Loucy (cell line): Measurements from ENCODE around the gene UXT.
A peak's percentile ranks its signal among the peaks of the same experiment; 100 is the strongest.

ENCODE experiments used
- H2AFZ ChIP-seq: fragments of 200-600 bp; sonication (generic); 2 replicates; pipeline ENCODE4 v1.6.0; 2016; ENCODE audit warnings: antibody characterized with exemption, mild to moderate bottlenecking, low read length, moderate library complexity
- H3F3A ChIP-seq: fragments of 200-600 bp; 2 replicates; pipeline ENCODE4 v1.6.0; 2016; ENCODE audit warnings: antibody characterized with exemption, low read depth, mild to moderate bottlenecking
- H3K27me3 ChIP-seq: fragments of 200-600 bp; sonication (generic); 2 replicates; pipeline ENCODE4 v1.6.1; 2014; ENCODE audit warnings: low read length, mild to moderate bottlenecking; ENCODE audit not compliant: insufficient read depth, poor library complexity, severe bottlenecking
- H3K36me3 ChIP-seq: fragments of 200-600 bp; sonication (generic); 2 replicates; pipeline ENCODE4 v1.6.1; 2016; ENCODE audit warnings: low read length; ENCODE audit not compliant: insufficient read depth
- H3K4me1 ChIP-seq: fragments of 200-600 bp; sonication (generic); 2 replicates; pipeline ENCODE4 v1.5.1; 2014; ENCODE audit warnings: low read length, mild to moderate bottlenecking; ENCODE audit not compliant: insufficient read depth, poor library complexity, severe bottlenecking
- H3K4me2 ChIP-seq: fragments of 200-600 bp; sonication (generic); 2 replicates; pipeline ENCODE4 v1.6.0; 2014; ENCODE audit warnings: antibody characterized with exemption, low read length, low read depth, mild to moderate bottlenecking; ENCODE audit not compliant: poor library complexity, severe bottlenecking
- H3K4me3 ChIP-seq: fragments of 200-600 bp; sonication (generic); 2 replicates; pipeline ENCODE4 v1.5.1; 2014; ENCODE audit warnings: low read length, mild to moderate bottlenecking, mixed read lengths; ENCODE audit not compliant: poor library complexity, severe bottlenecking
- H3K79me2 ChIP-seq: fragments of 200-600 bp; sonication (generic); 2 replicates; pipeline ENCODE4 v1.6.1; 2014; ENCODE audit warnings: low read length; ENCODE audit not compliant: insufficient read depth
- H3K9ac ChIP-seq: fragments of 200-600 bp; sonication (generic); 2 replicates; pipeline ENCODE4 v1.6.0; 2014; ENCODE audit warnings: mild to moderate bottlenecking, low read depth, low read length, moderate library complexity; ENCODE audit not compliant: poor library complexity, severe bottlenecking
- H3K9me2 ChIP-seq: fragments of 200-600 bp; sonication (generic); replicated peaks from 2 replicates; pipeline ENCODE4 v1.6.1; 2016; ENCODE audit warnings: low read depth, low read length, mixed read lengths
- H3K9me3 ChIP-seq: fragments of 200-600 bp; sonication (generic); 2 replicates; pipeline ENCODE4 v1.6.1; 2014; ENCODE audit warnings: mild to moderate bottlenecking, antibody characterized with exemption, low read length, low read depth; ENCODE audit not compliant: insufficient read depth
- H4K20me1 ChIP-seq: fragments of 200-600 bp; sonication (generic); 2 replicates; pipeline ENCODE4 v1.6.0; 2014; ENCODE audit warnings: antibody characterized with exemption, low read length, mild to moderate bottlenecking; ENCODE audit not compliant: insufficient read depth, poor library complexity, severe bottlenecking
- CTCF ChIP-seq: fragments of 200-600 bp; sonication (generic); conservative IDR thresholded peaks from 2 replicates; pipeline ENCODE4 v1.5.1; 2014; ENCODE audit warnings: mild to moderate bottlenecking, antibody characterized with exemption, low read length
- EZH2phosphoT487 ChIP-seq: fragments of 200-600 bp; IDR thresholded peaks from 2 replicates; pipeline ENCODE4 v1.6.1; 2018; ENCODE audit warnings: antibody characterized with exemption, mild to moderate bottlenecking, moderate library complexity, borderline replicate concordance

UXT gene

DNA sequence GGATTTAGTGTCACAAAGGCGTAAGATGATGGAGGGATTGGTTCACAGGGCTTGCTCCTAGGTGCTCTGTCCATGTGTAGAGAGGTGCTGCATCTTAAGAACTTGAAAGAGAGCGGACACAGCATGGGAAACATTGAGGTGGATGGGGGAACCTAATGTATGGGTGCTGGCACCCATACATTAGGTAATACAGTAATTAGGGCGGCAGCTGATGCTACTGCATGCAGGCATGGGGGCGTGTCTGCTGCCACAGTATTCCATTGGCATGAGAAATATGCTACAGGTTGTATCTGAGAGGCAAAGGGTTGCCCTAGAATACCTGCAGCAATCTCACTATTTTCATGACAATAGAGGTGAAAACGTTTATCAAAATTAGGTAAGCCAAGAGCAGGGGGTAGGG, 45.8 kb upstream of the UXT start:
- Histone ChIP-seq H2AFZ (no peak overlapping the region), H3K9ac (no peak overlapping the region), H3K9me2 (no peaks in the 10 kb centered on the region), H3F3A (no peaks in the 10 kb centered on the region), H3K4me2 (no peak overlapping the region), H4K20me1 (no peaks in the 10 kb centered on the region), H3K9me3 (no peaks in the 10 kb centered on the region), H3K4me1 (no peaks in the 10 kb centered on the region), H3K4me3 (no peak overlapping the region), H3K27me3 (no peaks in the 10 kb centered on the region), H3K36me3 (no peaks in the 10 kb centered on the region), H3K79me2 (no peaks in the 10 kb centered on the region)
- TF ChIP-seq CTCF (no peak), EZH2phosphoT487 (no peak)

GRCh38 chrX:47697181-47697580, 38.2 kb upstream of the UXT start:
- H3K4me1 ChIP-seq: no peaks in the 10 kb centered on the region
- no peaks in the 10 kb centered on the region for H3K36me3 ChIP-seq
- no peak overlapping the region for H3K9ac ChIP-seq
- no peak overlapping the region for H3K4me2 ChIP-seq
- no peaks in the 10 kb centered on the region for H3F3A ChIP-seq
- no peak overlapping the region for H3K4me3 ChIP-seq
- no peaks in the 10 kb centered on the region for H3K9me2 ChIP-seq
- H4K20me1 ChIP-seq: no peaks in the 10 kb centered on the region
- H2AFZ ChIP-seq: no peak overlapping the region
- H3K27me3 ChIP-seq: no peaks in the 10 kb centered on the region
- no peak for TF ChIP-seq EZH2phosphoT487
- no peak for TF ChIP-seq CTCF
- H3K79me2 ChIP-seq: no peaks in the 10 kb centered on the region
- H3K9me3 ChIP-seq: no peaks in the 10 kb centered on the region

GRCh38 chrX:47690175-47690574, 31.2 kb upstream of the UXT start:
- Histone ChIP-seq H4K20me1 (no peaks in the 10 kb centered on the region), H3K9me3 (no peaks in the 10 kb centered on the region), H3K27me3 (no peaks in the 10 kb centered on the region), H3K36me3 (no peaks in the 10 kb centered on the region), H3K9ac (no peak overlapping the region), H3F3A (no peaks in the 10 kb centered on the region), H3K9me2 (no peaks in the 10 kb centered on the region), H3K4me3 (no peak overlapping the region), H2AFZ (peak overlapping the region; percentile 73; the same call in 1 of the 2 replicates), H3K4me1 (no peaks in the 10 kb centered on the region), H3K79me2 (no peaks in the 10 kb centered on the region), H3K4me2 (no peak overlapping the region)
- TF ChIP-seq CTCF (no peak), EZH2phosphoT487 (no peak)
